Superior temporal gyrus (tissue), 1 donor: ENCODE data around the gene KRTAP5-3.
A peak's percentile ranks its signal among the peaks of the same experiment; 100 is the strongest.

Experiments
- DNase-seq: peaks from one replicate; pipeline ENCODE4 v3.0.0-alpha.2; 2016; ENCODE audit errors: extremely low spot score

Gene KRTAP5-3

DNA sequence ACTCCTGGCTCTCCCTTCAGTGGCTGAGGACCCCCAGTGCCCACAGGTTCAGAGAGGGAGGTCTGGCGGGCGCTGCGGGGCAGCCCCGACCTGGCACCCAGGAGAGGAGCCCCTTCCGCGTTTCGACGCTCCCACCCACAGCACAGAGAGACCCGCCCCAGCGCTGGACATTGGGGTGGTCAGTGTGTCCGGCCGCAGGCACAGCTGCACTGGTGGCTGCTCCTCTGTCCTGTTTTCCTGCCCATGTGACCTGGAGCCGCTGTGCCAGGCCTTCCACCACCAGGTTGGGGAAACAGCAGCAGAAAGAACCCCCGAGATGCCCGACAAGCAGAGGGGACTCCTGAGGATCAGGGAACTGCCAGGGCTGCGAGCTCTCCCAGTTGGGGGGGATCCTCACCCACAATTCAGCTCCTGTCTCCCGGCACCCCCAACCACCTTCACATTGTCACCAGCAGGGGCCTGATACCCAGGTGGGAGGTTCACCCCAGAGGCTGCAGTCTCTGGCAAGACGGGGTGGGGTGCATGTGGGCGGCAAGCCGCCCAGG is 35.0 kb upstream of the KRTAP5-3 start:
- no peak for DNase-seq

DNA sequence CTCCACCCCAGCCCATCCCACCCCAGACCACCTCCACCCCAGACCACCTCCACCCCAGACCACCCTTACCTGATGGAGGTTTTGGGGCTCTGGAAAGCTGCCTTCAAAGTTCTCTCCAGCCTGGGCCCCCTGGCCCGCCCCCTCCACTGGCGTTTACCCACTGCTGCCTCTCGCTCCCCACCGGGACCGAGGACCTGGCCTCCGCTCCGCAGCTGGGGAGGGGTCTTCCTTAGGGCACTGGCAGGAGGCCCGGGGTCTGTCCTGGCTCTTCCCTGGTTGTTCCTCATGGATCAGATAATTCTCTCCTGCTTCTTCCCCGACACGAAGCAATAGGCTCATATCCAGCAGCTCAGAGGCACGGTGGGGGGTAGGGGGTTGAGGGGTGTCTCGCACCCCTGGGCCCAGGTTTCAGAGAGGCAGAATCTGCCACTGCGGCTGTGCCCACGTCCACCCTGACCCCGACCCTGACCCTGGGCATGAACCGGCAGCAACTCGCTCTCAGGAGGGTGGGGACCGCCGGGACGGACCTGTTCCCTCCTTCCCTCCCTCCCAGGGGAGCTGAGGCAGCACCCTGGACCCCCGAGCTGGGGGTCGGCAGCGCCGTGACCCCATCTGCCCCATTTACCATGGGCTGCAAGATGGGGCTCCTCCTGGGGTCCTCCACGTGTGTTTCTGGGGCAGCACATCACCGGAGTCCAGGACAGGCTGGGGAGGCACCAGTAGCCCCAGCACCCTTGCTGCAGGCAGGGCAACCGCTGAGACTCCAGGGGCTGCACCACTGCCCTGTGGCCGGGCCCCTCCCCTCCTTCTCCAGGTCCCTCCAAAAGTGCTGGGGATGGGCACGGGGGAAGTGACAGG is 34.3 kb upstream of the KRTAP5-3 start:
- DNase-seq: no peak

DNA sequence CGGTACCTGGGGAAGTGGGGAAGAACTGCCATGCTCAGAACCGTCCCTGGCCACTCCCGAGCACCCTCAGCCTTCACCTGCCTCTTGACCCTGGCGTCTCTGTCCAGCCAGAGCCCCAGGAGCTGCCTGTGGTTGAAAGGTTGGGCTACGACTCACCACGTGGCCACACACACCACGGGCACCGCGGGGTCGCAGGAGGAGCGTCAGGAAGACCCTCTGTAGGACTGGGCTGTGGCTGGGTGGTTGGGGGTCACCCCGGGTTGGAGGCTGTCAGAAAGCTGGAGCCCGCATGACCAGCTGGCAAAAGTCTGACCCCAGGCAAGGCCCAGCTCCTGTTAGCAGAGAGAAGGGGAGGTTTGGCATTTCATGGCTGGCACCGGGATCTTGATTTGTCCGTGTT is 32.8 kb upstream of the KRTAP5-3 start:
- no peak for DNase-seq

DNA sequence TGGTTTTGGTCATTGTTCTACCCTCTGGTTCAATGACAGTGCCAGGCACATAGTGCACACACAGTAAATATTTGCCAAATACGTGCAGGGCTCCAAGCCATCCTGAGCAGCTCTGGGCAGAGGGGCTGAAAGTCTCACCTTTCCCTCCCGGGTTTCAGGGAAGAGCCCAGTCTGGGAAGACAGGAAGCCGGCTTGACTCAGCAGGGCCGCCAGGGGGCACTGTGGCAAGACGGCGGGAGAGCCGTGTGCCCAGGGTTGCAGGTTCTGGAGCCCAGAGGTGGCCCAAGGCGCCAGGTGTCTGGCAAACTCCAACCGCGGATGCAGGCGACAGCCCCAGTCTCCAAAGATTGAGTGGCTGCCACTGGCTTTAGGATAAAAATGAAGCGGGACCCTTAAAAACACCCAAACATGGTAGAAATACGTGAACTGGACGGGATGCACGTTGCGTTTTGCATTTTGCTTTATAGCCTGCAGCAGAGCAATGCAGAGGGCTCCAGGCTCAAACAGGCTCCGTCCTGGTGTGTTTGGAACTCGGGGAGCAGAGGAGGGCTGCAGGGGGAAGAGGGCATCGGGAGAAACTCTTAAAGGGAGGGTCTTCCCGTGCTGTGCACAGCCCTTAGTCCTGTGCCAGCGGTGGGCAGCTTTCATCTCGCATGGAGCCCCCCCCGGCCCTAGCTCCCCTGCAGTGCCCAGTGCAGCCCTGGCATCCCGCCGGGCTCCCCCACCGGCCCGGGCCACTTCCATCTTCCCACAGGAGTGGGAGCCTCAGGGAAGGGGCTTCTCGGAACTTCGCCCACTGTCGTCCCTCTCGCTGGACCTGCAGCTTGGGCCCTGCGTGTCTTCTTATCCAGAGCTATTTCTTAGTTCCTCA is 32.0 kb upstream of the KRTAP5-3 start:
- peak; percentile 34 for DNase-seq

DNA sequence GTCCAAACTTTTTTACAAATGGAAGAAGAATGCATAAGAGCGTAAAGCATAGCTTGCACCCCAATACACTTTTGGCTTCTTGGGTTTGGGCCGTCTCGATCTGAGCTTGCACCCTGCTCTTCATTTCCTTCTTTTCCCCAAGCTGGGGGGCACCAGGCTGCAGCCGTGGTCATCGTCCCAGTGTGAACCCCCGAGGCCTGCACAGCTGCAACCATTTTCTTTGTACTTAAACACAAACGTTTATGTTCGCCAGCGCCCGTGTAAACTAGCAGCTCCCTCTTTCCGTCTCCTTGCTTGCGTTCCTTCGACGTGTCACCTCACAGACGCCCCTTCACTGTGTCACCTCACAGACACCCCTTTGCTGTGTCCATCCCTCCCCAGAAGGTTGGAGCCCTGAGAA is 31.4 kb upstream of the KRTAP5-3 start:
- no peak for DNase-seq

DNA sequence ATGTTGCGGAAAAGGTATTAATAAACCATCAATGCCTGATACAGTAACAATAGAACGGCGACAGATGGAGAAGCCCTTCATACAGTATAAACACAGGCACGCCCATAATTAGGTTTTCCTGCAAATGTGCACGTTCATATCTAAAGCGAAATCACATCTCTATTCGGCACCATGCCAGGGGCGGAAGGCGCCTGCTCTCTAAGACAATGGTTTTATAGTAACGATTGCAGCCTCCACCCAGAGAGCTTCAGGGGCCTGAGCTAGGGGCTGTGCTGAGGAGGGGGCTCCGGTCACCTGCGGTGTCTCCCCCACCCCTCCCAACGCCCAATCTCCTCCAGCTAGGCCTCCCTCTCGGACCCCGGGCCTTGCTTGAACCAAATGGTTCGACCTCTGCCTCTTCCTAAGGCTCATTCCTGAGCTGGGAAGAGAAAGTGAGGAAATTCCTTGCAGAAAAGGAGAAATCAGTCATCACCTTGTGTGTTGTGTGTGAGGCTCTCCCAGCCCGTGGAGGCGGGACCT is 30.9 kb upstream of the KRTAP5-3 start:
- DNase-seq: no peak

DNA sequence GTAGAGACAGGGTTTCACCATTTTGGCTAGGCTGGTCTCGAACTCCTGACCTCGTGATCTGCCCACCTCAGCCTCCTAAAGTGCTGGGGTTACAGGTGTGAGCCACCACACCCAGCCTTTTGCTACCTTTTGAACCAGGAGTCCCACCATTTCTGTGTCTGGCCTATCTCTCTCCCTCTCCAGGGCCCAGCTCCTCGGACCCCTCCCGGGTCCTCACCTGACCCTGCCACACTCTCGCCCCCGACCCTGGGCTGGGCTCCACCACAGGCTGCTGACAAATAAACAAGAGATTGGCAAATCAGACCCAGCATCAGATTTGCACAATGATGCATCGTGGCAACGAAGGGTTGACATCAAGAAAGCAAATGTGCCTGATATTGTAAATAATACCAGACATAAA is 30.1 kb upstream of the KRTAP5-3 start:
- DNase-seq: no peak

DNA sequence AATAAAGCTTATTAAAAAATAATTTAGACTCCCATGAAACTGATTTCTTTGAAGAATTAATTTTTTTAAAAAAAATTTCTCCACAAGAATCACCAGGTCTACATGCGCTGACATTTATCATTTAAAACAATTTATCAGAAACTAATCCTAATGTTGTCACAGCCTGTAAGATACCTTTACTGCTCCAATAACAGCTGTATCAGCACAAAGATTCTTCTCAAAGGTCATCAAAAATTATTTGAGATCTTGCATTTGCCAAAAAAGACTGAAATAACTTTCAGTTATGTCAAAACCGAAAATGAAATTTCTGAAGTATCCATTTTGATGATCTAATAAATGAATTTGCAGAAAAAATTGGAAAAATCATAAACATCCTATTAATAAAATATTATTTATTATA is 29.4 kb upstream of the KRTAP5-3 start:
- DNase-seq: peak; percentile 10

DNA sequence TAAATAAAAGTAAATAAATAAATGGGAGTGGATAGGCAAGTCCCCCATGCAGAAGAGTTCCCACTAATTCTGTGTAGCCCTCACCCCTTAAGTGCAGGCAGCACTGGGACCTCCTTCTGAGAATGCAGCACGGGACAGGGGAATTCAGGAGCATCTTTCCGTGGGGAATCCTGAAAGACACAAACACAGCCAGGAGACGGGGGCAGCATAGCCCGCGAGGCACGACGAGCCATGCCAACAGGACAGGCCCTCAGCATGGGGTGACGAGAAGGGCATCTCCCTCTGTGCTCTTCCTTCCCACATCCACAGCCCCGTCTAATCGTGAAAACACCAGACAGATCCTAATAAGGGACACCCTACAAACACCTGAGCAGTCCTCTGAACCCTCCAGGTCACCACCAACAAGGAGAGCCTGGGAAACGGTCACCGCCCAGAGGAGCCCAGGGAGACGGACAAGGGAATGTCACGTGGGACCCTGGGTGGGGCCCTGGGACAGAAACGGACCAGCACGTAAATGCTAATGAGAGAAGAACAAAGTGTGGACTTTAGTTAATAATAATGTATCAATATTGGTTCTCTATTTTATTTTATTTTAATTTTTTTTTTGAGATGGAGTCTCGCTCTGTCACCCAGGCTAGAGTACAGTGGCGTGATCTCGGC is 28.2 kb upstream of the KRTAP5-3 start:
- no peak for DNase-seq

DNA sequence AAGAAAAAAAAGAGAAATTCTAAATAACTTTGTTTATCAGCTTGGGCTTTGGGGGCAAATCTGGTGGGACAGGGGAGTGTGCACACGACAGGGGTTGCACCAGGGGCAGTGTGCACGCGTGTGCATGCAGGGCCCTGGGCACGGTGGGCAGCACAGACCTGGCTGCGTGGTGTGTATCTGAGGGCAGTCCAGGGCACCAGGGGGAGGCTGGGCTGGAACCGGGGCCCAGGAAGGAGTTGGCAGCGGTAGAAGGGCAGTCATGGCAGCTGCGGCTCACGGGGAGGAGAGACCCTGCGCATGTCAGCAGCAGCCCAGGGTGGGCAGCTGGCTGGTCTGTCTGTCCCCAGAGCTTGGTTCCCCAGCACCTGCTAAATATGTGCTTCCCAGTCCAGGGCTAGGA is 25.6 kb upstream of the KRTAP5-3 start:
- DNase-seq: no peak

DNA sequence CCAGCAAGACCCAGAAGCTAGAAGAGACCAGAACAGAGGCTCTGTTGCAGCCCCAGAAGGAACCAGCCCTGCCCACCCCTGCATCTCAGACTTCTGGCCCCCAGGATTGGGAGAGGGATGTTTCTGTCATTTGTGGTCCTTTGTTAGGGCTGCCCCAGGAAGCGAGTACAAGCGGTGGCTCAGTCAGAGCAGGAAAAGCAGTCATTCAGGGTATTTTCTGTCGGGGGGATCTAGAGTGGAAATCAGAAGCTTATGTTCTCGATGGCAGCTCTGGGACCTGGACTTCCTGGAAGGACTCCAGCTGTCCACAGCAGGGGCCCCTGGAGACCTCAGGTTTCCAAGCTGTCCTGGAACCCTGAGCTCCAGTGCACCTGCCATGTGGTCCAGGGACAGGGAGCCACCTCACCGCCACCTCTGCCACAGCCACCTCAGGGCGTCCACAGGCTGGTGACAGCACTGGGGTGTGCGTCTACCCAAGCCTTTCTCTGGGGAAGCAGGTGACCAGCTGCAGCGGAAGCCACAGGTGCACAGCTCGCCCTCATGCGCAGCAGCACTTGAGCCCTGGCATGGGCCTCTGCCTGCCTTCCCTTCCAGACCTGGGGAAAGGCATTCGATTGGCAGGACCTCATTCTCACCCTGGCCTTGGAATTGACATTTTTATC is 23.9 kb upstream of the KRTAP5-3 start:
- no peak for DNase-seq

DNA sequence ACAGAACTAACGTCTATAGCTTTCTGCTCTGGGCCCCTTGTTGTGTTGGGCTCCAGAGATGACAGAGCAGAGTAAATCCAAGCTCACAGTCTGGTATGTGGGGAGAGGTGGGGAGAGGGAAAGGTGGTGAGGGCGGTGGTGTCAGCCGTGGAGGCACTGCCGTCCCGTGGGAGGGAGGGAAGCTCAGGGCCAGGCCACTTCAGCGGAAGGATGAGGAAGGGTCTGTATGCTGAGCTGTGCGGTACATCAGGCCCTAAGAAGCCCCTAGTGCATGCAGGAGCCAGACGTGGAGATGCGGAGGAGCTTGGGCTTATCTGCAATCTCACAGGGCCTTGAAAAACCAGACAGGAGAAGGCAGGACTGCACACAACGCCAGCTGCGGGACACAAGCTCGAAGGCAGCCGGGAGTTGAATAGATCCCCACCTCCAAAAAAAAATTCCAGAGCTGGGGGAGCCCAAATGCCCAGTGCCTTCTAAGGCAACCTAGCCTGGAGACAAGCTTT is 22.9 kb upstream of the KRTAP5-3 start:
- no peak for DNase-seq

DNA sequence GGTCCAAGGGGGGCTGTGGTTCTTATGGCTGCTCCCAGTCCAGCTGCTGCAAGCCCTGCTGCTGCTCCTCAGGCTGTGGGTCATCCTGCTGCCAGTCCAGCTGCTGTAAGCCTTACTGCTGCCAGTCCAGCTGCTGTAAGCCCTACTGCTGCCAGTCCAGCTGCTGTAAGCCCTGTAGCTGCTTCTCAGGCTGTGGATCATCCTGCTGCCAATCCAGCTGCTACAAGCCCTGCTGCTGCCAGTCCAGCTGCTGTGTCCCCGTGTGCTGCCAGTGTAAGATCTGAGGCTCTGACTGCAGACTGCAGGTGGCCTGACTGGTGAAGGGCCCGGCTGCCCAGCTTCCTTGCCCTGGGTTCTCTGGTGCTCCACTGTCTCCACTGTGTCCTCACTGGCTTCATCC is 22.0 kb upstream of the KRTAP5-3 start:
- DNase-seq: no peak

DNA sequence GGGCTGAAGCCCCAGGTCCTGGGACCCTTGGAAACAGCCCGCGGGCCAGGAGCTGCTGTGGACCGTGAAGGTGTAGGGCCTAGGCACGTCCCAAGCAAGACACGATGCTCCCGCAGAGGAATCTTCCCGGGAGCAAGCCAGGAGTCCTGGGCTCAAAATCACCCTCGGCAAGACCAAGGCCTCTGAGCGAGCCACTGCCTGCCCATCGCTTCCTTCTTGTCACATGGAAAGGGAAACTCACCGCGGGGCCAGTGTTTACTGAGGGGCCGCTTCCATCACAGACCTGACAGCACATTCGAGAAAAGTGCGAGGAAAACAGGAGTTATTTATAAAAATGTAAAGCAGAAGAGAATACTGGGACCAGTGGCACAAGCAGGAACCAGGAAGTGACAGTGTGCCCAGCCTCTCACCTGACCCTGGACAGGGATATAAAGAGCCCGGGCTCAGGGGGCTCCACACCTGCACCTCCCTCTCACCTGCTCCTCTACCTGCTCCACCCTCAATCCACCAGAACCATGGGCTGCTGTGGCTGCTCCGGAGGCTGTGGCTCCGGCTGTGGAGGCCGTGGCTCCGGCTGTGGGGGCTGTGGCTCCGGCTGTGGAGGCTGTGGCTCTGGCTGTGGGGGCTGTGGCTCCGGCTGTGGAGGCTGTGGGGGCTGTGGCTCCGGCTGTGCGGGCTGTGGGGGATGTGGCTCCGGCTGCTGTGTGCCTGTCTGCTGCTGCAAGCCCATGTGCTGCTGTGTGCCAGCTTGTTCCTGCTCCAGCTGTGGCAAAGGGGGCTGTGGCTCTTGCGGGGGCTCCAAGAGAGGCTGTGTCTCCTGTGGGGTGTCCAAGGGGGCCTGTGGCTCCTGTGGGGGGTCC is 21.3 kb upstream of the KRTAP5-3 start, which contains the start of gene KRTAP5-5:
KRTAP5-5 (plus strand) TSS at position 450 of the 860 bp plus-strand sequence; CDS start at position 516, 66 bp downstream.
- DNase-seq: no peak

DNA sequence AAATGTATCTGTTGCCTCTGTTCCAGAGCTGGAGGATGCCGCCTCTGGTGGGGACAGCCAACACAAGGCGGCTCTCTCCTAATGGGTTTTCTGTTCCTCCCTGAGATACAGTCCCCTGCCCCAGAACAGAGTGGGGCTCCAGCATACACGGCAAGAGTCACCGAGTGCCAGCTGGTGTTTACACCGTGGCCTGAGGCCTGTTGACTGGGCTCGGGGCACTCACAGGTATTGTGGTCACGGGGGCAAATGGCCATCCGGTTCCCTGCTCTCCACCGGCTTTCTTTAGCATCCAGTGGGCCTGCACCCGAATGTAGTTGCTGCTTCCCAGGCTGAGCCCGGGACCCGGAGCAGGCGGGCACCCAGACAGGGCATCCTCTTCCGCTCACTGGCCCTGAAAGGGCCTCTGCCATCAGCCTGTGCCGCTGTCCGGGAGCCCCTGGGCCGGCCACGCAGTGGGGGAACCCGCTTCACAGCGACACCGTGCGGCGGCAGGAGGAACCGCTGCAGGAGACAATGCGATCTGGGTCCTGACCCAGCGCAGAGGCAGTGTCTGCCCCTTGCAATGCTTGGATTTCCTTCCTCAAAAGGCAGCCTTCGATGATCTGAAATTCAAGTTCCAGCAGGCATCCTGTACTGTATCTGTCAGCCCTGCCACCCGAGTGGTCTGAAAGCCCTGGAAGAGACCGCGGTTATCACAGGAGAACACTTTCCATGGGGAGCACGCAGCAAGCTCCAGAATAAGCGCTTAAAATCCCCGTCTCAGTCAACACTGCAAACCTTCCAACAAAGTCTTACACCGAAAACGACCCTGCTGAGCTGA is 20.5 kb upstream of the KRTAP5-3 start:
- peak; percentile 59 for DNase-seq

DNA sequence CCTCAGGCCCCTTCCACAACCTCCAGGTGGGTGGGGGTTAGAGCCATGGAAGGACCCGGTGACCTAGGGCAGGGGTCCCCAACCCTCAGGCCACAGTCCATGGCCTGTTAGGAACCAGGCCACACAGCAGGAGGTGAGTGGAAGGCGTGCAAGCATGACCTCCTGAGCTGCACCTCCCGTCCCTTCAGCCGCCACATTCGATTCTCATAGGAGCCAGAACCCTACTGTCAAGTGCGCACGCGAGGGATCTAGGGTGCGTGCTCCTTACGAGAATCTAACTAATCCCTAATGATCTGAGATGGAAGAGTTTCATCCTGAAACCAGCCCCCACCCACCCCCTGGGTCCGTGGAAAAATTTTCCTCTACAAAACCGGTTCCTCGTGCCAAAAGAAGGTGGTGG is 17.3 kb upstream of the KRTAP5-3 start:
- DNase-seq: no peak

DNA sequence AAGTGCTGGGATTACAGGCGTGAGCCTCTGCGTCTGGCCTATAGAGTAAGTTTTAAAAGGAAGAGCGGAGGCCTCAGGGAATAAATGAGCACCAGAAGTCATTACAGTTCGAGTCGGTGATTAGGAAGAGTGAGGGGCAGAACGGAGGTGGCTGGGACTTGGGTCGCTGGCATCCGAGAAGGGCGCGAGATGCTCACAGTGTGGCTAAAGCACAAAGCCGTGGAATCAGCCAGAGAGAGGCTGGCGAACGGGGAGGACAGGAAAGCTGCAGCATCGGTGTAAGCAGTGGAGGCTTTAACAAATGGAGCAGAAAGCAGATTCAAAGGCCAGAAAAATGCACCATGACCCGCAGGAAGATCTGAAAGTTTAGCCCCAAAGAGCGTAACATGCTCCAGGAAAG is 16.4 kb upstream of the KRTAP5-3 start:
- no peak for DNase-seq

DNA sequence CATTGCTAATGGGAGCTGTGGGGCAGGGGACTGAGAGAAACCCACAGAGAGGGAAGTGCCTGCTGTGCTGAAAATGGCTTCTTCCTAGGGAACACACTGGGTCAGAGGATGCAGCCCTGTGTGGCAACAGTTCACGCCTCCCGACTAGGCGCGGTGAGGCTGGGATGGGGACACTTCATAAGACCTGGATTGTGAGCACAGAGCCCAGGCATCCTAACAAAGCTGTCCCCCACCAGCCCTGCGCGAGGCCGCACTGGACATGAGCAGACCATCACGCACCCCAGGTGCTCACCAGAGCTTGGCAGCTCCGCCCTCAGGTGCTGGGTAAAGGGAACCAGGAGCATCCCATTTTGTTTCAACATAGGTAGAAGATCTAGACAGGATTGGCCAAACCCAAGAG is 15.5 kb upstream of the KRTAP5-3 start:
- no peak for DNase-seq

DNA sequence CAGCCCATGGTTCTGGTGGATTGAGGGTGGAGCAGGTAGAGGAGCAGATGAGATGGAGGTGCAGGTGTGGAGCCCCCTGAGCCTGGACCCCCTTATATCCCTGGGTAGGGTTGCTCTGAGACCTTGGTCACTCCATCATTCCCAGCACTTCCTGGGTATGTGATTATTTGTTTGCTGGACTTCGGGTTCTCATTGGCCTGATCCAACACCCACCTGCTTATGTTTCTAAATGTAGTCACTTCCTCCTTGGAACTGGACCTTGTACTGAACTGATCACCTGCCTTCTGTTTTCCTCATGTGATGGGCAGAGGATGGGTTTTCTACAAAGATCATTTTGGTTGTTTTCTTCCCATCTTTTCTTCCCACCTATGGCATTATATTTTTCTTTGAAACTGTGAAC is 13.8 kb upstream of the KRTAP5-3 start, which contains the start of gene KRTAP5-4:
KRTAP5-4 (minus strand) TSS at position 53 of the 400 bp plus-strand sequence; CDS start at position 8, 45 bp downstream.
- no peak for DNase-seq
